ENCODE results near the gene EXOC3L4.

EXOC3L4 gene

DNA sequence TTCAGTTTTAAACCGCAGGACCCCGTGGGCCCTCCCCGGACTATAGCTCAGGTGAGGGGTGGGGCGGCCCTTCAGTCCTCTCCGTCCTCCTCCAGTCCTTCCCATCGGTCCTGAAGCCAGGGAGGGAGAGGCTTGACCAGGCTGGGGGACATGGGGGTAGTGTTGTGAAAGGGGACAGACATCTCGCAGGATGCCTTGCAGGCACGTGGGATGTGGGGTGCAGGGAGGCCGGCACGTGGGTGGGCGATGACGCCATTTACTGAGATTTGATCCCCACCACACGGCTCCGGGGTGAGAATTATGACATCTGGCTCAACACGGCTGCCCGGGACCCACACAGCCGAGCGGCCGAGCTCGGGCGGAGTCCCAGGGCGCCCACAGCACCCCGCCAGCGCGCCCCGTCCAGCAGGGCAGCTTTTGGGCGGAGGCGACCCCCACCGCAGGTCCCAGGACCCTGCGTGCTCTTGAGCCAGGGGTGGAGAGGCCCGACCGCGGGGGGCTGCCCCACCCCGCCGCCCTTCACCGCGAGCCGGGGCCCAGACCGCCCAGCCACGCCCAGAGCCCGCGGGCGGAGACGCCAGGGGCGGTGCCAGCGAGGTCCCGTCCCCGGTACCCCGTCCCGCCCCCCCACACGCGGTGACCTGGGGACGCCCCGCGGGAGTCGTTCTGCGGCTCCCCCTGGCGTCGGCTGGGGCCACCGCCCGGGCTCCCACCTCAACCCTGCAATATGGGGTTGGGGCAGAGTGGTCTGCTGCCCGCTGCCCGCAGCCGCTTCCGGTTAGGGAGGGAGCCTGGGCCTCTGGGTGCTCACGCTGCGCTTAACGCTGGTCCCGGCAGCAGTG, 3.3 kb upstream of the EXOC3L4 start:
- no peak for DNase-seq (ENCODE audit: low spot score)

DNA sequence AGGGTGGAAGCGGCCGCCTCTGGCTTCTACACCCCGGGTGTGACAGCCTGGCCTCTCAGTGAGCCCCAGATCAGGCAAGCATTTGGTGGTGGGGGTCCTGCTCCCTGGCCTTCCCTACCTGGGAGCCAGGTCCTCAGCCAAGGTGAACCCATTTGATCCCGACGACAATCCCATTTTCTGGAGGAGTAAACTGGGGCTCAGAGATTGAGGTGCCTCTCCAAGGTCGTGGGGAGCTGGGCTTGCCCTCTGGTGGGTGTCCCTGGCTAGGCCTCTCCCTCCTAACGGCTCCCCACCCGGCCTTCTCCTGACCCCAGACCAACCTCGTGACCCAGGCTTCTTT, 2.7 kb upstream of the EXOC3L4 start:
- DNase-seq (ENCODE audit: low spot score) = no peak

DNA sequence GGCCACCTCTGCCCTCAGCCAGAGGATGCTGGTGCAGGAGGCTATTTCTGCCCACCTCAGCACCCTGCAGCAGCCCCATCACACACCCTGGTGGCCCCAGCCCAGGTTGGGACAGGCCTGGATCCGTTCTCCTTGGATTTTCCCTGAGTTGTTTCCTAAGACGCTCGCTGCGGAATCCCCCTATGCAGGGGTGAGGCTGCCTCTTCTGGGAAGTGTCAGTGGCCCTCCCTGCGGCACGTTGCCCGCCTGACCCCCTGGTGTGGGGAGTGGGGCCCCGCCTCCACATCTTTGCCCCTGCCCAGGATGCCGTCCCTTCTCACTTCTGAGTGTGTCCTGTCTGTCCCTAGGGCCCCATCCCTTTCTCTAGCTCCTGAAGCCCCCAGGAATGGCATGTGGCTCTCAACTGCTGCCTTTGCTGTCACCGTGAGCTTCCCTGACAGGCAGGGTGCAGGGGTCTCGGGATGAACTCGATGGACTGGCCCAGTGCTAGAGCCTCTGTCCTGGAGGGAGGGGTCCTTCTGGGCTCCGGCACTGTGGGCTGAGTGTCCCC, 594 bp upstream of the EXOC3L4 start:
- DNase-seq (ENCODE audit: low spot score) = no peak

DNA sequence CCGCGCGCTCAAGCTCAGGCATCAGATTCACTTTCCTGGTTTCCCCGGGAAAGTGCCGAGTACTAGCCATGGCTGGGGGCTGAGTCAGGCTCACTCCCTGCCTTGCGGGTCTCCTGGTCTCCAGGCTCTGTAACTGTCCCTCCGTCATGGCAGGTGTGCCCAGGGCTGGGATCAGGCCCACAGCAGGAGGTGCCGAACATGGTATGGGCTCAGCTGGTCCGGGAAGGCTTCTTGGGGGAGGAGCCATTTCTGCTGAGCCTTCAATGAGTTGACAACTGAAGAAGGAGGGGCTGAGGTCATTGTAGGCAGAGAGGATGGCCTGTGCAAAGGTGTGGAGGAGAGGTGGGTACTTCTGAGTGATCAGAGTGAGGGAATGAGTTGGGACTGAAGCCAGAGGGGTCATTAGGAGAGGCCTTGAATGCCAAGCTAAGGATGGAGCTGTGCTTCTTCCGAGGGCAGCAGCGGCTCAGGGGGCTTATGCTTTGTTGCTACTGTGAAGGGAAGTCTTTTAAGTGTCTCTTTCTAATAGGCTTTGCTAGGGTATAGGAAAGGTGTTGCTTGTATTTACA, 769 bp downstream of the EXOC3L4 start:
- no peak for DNase-seq (ENCODE audit: low spot score)

DNA sequence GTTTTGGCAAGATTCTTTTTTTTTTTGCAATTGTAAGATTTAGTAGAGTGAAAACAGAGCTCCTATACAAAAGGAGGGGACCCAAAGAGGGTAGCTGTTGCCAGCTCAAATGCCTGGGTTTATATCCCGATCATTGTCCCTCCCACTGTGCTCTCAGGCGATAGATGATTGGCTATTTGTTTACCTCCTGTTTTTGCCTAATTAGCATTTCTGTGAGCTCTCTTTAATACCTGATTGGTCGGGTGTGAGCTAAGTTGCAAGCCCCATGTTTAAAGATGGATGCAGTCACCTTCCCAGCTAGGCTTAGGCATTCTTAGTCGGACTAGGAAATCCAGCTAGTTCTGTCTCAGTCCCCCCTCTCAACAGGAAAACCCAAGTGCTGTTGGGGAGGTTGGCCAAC, 1.9 kb downstream of the EXOC3L4 start:
- no peak for DNase-seq (ENCODE audit: low spot score)

DNA sequence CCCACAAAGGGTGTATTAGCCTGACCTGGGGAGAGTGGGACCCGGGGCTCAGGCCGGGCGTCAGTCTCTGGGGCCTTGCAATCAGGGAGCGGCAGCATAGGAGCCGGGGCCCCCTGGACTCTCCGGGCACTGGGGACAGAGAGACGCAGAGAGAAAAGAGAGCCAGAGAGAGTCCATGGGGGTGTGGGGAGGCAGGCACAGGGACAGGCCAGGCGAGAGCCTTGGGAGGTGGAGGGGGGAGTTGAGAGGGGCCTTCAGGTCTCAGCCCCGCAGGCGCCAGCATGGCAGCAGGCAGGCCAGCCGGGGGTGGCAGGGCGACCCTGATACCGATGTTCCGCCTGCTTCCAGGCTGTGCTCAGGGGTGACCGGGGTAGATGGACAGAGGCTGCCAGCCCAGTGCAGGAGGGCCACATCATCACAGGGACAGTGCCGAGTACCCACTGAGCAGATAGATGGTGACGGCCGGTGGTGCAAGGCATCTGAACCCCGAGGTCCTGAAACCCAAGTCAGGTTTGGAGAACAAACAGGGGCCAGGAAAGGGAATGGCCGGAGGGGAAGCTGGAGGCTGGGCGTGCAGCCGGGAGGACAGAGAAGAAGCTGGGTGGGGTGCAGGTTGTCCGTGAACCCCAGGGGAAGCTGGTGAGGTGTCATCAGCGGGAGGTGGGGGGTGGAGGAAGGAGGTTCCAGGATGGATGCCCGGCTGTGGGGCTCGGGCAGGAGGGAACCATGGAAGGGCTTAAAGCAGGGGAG, 2.9 kb downstream of the EXOC3L4 start:
- no peak for DNase-seq (ENCODE audit: low spot score)

DNA sequence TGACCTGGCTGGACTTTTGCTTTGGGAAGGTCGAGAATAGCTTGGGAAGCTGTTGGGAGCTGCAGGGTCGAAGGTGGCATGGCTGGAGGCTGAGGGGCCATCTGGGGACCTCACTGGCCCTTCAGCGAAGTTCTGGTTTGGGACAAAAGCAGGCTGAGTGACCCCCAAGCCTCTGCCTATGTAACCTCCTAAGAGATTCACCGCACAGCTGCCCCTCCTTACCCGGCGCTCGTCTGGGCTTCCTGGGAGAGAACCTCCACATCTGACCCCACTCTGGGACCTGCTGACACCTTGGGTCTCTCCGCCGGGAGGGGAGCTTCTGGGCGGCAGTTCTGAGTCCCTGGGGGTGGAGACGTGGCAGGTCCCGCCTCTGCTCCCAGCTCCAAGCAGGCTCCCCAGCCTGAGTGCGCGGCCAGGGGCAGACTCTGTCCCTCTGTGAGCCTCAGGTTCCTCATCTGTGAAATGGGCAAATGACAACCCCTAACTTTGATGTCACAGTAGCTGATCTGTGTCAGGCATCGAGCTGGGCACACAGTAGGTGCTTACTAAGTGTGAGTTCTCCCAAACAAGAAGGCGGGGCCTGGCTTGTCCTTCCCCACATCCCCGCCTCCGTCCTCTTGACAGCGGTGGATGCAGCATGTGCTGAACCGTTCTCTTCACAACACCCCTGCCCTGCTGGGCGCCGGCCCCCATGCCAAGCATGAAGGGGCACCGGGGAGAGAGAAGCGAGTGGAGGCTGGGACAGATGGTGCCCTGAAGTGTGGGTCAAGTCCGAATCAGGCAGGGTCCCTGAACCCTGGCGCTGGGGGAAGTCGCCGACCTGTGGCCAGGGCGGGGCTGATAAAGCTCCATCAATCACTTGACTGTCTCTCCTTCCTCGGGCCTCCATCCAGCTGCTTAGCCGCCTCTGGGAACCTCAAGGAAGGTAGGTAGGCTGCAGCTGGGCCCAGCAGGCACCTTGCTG, 3.8 kb downstream of the EXOC3L4 start:
- DNase-seq (ENCODE audit: low spot score) = no peak

DNA sequence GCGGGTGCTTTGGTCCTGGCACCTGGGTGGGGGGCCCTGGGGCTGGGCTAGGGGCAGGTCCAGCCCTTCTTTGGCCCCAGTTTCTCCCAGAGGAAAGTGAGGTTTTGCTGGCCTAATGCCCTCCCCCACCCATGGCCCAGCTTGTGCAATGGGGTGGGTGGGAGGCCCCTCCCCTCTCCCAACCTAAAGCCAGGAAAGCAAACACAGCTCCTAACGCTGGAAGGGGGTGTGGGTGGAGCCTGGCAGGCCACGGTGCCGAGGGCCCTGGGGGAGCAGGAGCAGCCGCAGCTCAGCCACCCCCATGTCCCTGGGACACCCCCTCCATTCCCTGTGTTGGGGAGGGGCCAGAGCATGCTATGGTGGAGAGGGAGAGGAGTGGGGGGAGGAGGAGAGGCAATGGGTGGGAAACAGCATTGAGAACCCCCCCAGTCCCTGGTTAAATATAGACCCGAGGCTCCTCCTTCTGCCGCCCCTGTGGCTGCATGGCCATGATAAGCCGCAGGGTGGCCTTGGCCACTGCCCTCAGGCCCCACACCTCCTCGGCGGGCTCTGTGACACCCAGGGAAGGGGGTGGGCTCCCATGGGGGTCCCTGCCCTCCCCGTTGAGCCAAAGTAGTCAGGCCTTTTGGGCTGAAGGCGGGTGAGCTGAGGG, 4.7 kb downstream of the EXOC3L4 start:
- DNase-seq (ENCODE audit: low spot score) = no peak

DNA sequence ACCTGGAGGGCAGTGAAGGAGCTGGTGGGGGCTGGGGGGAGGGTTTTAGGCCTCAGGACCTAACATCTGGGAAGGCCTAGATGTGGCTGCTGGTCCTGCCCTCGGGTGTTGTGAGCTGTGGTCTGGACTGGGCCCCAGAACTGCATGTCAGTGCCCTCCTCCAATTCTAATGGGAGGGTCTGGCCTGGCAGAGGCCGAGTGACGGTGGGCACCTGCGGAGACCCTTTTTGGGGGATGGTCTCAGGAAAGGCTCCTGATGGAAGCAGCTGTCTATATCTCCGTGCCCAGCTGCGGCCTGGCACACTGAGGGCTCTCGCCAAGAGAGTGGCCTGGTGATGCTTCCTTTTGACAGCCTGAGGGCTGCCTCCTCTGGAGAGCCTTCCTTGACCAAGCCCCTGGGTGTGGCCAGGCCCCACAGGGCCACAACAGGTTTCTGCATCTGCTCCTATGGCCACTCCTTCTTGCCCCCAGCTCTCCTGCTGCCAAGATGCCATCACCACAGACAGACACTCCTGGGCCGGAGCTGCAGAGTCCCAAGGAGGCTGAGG, 5.3 kb downstream of the EXOC3L4 start:
- no peak for DNase-seq (ENCODE audit: low spot score)

DNA sequence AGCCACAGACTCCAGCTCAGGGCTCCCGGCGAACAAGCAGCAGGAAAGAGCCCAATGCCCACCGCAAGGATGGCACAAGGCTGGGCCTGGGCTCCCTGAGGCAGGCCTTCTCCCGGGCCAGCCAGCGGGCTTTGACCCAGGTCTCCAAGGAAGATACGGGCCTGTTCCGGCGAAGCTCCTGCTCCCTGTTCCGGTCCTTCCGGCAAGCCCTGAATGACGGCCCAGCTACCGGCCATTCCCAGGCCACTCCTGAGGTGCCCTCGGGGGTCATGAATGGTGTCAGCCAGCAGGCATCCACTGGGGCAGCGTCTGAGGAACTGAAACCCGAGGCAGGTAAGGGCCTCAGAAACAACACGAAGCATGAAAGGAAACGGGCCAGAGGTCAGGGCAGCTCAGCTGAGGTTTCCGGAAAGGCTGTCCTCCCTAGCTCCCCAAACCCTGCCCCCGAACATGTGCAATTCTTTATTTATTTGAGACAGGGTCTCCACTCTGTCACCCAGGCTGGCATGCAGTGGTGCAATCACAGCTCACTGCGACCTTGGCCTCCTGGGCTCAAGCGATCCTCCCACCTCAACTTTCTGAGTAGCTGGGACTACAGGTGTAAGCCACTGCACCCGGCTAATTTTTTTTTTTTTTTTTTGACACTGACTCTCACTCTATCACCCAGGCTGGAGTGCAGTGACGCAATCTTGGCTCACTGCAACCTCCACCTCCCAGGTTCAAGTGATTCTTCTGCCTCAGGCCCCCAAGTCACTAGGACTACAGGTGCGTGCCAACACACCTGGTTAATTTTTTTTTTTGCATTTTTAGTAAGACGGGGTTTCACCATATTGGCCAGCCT, 6.0 kb downstream of the EXOC3L4 start:
- DNase-seq (ENCODE audit: low spot score) = no peak

DNA sequence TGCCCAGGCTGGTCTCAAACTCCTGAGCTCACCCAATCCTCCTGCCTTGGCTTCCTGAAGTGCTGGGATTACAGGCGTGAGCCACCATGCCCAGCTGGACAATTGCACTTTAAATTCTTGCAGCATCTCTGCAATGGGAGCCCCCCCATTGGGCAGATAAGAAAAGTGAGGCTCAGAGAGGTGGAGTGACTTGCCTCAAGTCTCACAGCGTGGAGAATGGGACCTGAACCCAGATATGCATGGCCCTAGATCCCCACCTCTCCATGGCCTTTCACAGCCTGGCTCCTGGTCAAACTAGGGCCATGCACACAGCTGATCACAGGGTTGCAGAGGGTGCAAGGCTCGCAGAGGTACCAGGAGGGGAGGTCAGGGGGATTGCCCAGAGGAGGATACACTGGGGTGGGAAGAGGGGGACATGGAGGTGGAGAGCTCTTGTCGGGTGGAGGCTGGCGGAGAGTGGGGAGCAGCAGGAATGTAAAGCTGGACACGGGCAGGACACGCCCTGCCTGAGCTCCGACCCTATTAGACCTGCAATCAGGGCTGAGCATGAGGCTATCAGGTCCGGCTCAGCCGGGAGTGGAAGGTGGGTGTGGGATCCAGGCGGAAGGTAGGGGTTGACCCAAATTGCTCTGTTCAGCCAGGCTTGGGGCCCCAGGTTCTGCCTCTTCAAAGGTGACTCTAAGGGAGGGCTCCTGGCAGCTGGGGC, 6.9 kb downstream of the EXOC3L4 start:
- no peak for DNase-seq (ENCODE audit: low spot score)

DNA sequence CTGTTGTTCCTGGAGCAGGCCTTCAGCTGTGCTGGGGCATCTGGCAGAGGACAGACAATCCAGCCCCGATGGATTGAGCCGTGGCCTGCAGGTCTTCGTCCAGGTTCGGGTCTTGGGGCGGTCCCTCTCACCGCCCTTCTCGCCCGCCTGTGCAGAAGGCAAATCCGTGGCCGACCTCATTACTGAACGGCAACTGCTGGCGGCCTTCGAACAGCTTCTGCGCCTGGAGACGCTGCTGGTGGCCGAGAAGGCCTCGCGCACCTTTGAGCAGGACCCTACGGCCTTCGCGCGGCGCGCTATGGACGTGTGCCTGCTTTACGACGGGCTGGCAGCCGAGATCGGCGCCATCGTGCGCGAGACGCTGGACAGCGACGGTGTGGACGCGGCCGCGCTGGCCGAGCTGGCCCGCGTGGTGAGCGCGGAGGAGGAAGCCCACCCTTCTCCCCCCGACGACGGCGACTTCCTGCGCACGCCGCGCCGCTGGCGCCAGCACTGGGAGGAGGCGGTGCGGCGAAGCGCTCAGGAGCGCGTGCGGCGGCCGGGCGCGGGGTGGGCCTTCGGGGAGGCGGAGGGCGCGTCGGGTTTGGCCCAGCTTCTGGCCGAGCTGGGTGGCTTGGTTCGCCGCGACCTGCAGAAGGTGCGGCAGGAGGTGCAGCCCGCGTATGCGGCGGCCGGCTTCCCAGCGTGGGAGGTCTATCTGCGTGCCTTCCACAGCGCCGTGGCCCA, 7.6 kb downstream of the EXOC3L4 start:
- DNase-seq (ENCODE audit: low spot score) = no peak

DNA sequence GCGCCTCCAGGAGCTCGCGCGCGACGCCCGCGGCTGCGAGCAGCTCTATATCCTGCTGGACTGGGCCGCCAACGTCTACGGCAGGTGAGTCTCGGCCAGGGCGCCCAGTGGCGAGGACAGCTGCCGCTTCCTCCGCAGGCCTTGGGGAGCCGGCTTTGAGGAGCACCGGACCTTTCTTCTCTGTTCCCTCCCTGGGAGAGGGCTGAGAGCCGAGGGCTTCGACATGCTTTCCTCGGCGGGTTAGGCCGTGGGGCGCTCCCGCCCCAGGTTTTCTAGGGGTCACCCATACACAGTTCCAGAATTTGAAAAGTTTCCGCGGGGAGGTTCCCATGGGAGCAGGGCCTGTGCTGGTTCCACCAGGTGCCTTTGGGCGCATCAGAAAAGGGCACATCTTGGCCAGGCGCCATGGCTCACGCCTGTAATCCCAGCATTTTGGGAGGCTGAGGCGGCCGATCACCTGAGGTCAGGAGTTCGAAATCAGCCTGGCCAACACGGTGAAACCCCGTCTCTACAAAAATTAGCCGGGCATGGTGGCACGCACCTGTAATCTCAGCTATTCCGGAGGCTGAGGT, 8.2 kb downstream of the EXOC3L4 start:
- DNase-seq (ENCODE audit: low spot score) = no peak

DNA sequence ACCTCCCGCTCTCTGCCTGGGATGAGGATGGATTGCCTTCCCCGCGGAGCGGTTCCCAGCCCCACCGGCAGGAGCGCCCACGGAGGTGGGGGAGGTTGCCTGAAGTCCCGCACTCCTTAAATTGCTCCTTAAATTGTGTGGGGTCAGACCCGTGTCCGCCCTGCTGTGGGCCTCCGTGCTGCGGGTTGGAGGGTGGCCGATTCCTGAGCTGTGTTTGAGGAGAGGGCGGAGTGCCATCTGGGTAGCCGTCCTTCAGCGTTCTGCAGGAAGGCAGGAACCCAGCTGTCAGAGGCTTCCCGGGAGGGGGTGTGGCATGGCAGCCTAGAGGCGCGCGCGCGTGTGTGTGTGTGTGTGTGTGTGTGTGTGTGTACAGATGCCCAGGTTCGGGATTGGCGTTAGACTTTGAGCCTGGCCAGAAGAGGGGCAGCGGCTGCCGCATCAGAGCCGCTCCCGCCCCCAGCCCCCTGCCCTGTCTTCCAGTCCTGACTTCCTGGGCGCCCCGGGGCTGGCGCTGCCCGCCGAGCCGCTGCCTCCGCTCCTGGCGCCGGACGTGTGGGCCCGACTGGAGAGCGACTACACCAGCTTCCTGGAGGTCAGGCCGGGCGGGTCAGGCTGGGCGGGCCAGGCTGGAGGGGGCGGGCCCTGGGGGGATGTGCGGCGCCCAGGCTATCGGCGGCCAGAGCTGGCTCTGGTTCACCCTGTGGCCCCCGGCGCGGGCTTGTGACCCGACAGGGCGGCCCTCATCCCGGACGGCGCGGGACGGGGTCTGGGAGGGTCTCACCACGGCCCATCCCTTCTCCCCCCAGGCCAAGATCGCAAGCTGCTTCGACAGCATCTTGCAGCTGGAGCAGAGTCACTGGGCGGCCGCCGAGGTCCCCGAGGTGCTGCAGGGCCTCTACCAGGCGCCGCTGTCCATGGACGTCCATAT, 9.2 kb downstream of the EXOC3L4 start:
- peak; percentile 78 for DNase-seq (ENCODE audit: low spot score)

DNA sequence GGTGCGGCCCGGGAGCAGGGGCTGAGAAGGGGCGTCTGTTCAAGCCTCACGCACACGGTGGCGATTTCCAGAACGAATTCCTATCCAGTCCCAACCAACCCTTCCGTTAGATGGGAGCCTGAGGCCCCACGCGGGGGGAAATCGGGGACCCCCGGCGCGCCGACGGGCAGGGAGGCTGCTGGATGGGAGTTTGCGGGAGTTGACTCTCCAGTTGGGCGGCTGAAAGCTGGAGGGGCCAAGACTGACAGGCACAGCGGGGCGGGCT, 9.8 kb downstream of the EXOC3L4 start:
- DNase-seq (ENCODE audit: low spot score) = no peak

DNA sequence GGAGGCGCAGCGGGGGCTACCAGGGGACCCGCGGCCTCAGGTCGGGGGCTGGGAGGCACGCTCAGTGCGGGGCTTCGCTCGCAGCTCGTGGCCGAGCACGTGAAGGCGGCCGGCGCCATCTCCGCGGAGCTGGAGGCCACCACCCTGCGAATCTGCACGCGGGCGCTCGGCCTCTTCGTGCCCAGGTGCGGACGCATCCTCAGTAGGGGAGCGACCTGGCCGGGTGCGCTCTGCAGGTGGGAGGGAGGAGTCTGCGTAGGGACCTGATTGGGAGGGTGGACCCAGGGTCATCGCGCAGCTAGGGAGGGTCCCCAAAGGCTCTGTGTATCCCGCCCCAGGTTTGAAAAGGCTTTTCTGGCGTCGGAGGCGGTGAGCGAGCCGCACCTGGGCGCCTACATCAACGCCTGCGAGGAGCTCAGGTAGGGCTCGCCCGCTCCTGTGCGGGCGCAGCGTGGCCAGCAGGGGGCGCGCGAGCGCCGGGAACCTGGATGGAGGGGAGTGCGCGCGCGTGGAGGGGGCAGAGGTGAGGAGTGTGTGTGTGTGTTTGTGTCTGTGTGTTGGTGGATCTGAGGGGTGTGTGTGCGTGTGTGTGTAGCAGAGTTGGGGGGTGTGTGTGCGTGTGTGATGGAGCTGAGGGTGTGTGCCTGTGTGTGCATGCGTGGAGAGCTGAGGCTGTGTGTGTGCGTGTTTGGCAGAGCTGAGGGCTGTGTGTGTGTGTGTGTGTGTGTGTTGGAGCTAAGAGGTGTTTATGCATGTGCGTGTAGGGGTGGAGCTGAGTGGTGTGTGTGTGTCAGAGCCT, 10.3 kb downstream of the EXOC3L4 start:
- peak; percentile 86 for DNase-seq (ENCODE audit: low spot score)
